HG03558 (cell line): ENCODE measurements around the gene SAFB2.

Experiments
- ATAC-seq: cut with Tn5 transposase; IDR thresholded peaks from one replicate; pipeline ENCODE4 v1.9.1; 2021; ENCODE audit warnings: moderate number of reproducible peaks; ENCODE audit not compliant: unreplicated experiment; ENCODE audit errors: extremely low read depth

Gene SAFB2

GRCh38 chr19:5586300-5587070, 36.1 kb downstream of the SAFB2 start:
- no peak for ATAC-seq

GRCh38 chr19:5585461-5586299, 36.9 kb downstream of the SAFB2 start:
- no peak for ATAC-seq

- ATAC-seq = no peak
These were observed 42.4 kb downstream of the SAFB2 start for GRCh38 chr19:5580161-5580571.

- ATAC-seq = no peak
These were observed 42.9 kb downstream of the SAFB2 start for GRCh38 chr19:5579697-5580096.

- ATAC-seq = no peak
These were observed 43.3 kb downstream of the SAFB2 start for GRCh38 chr19:5579286-5579685.

GRCh38 chr19:5578097-5578846, 44.3 kb downstream of the SAFB2 start:
- no peak for ATAC-seq

GRCh38 chr19:5575590-5575989, 47.0 kb downstream of the SAFB2 start:
- ATAC-seq = no peak

- ATAC-seq = no peak
These were observed 49.9 kb downstream of the SAFB2 start for GRCh38 chr19:5572556-5573286.

GRCh38 chr19:5571777-5572176, 50.8 kb downstream of the SAFB2 start:
- ATAC-seq = no peak

- no peak for ATAC-seq
These were observed 54.6 kb downstream of the SAFB2 start for GRCh38 chr19:5567970-5568407.

- ATAC-seq = no peak
These were observed 55.1 kb downstream of the SAFB2 start, which contains the start of gene TINCR for GRCh38 chr19:5567360-5567969. TINCR (minus strand) TSS chr19:5567953.

GRCh38 chr19:5564930-5565329, 57.6 kb downstream of the SAFB2 start:
- no peak for ATAC-seq

- ATAC-seq = no peak
These were observed 58.5 kb downstream of the SAFB2 start for GRCh38 chr19:5563935-5564612.

- no peak for ATAC-seq
These were observed 59.6 kb downstream of the SAFB2 start for GRCh38 chr19:5563008-5563431.

GRCh38 chr19:5562280-5562679, 60.3 kb downstream of the SAFB2 start:
- no peak for ATAC-seq

GRCh38 chr19:5561559-5561958, 61.0 kb downstream of the SAFB2 start:
- no peak for ATAC-seq

- ATAC-seq = no peak
These were observed 62.4 kb downstream of the SAFB2 start for GRCh38 chr19:5560156-5560555.

- ATAC-seq = no peak
These were observed 62.8 kb downstream of the SAFB2 start for GRCh38 chr19:5559804-5560133.

- ATAC-seq = no peak
These were observed 64.4 kb downstream of the SAFB2 start for GRCh38 chr19:5558101-5558621.
